Activated CD8-positive, alpha-beta memory T cell treated with anti-CD3 and anti-CD28 coated beads for 24 hours (primary cell): ENCODE data around the gene ADAMTS12.
A peak's percentile ranks its signal among the peaks of the same experiment; 100 is the strongest.

ENCODE experiments used
- DNase-seq: peaks from one replicate; pipeline ENCODE4 v3.0.0-alpha.2; 2020

The ADAMTS12 gene

GRCh38 chr5:33639474-33639873 is 252.3 kb downstream of the ADAMTS12 start:
- DNase-seq: no peak

GRCh38 chr5:33637011-33637410 is 254.8 kb downstream of the ADAMTS12 start:
- no peak for DNase-seq

- DNase-seq: no peak
These were observed 256.2 kb downstream of the ADAMTS12 start for GRCh38 chr5:33635582-33635981.

GRCh38 chr5:33633699-33634098 is 258.1 kb downstream of the ADAMTS12 start:
- no peak for DNase-seq

- DNase-seq: no peak
These were observed 260.0 kb downstream of the ADAMTS12 start for GRCh38 chr5:33631786-33632185.

GRCh38 chr5:33631139-33631538 is 260.7 kb downstream of the ADAMTS12 start:
- DNase-seq: no peak

- DNase-seq: no peak
These were observed 261.8 kb downstream of the ADAMTS12 start for GRCh38 chr5:33629999-33630398.

- no peak for DNase-seq
These were observed 263.0 kb downstream of the ADAMTS12 start for GRCh38 chr5:33628796-33629195.

GRCh38 chr5:33621514-33621913 is 270.3 kb downstream of the ADAMTS12 start:
- DNase-seq: no peak

GRCh38 chr5:33614039-33614438 is 277.8 kb downstream of the ADAMTS12 start:
- DNase-seq: no peak

GRCh38 chr5:33612386-33612785 is 279.4 kb downstream of the ADAMTS12 start:
- DNase-seq: no peak

GRCh38 chr5:33611877-33612276 is 279.9 kb downstream of the ADAMTS12 start:
- no peak for DNase-seq

- DNase-seq: no peak
These were observed 283.3 kb downstream of the ADAMTS12 start for GRCh38 chr5:33608344-33609041.

GRCh38 chr5:33604503-33604902 is 287.3 kb downstream of the ADAMTS12 start:
- DNase-seq: no peak

GRCh38 chr5:33601881-33602280 is 289.9 kb downstream of the ADAMTS12 start:
- DNase-seq: no peak

- DNase-seq: no peak
These were observed 296.5 kb downstream of the ADAMTS12 start for GRCh38 chr5:33595303-33595702.

GRCh38 chr5:33594006-33594405 is 297.8 kb downstream of the ADAMTS12 start:
- no peak for DNase-seq

- DNase-seq: no peak
These were observed 299.5 kb downstream of the ADAMTS12 start for GRCh38 chr5:33592245-33592644.

GRCh38 chr5:33588654-33589372 is 303.0 kb downstream of the ADAMTS12 start:
- DNase-seq: peak; percentile 64

GRCh38 chr5:33583332-33583731 is 308.5 kb downstream of the ADAMTS12 start:
- no peak for DNase-seq

- DNase-seq: no peak
These were observed 309.4 kb downstream of the ADAMTS12 start for GRCh38 chr5:33582417-33582816.

- DNase-seq: no peak
These were observed 312.0 kb downstream of the ADAMTS12 start for GRCh38 chr5:33579789-33580188.

- no peak for DNase-seq
These were observed 312.6 kb downstream of the ADAMTS12 start for GRCh38 chr5:33579152-33579551.

- DNase-seq: no peak
These were observed 314.8 kb downstream of the ADAMTS12 start for GRCh38 chr5:33576726-33577590.
